Sciatic nerve (tissue), 2 donors: Measurements from ENCODE around the gene LMAN2L. TPM values are rescaled to one million over a fixed set of nuclear protein-coding genes. Genes with fewer than 3 reads are reported as not detected.

ENCODE experiments used
- ATAC-seq: fragments of 200-7000 bp; cut with Tn5 transposase; one replicate; pipeline ENCODE4 v1.9.1; 2020; ENCODE audit warnings: mild to moderate bottlenecking, moderate library complexity
- DNase-seq: peaks from one replicate; pipeline ENCODE4 v3.0.0-alpha.2; 2020; ENCODE audit warnings: low spot score
- intact Hi-C: fragments of 100-400 bp; cut with DNase I; formaldehyde crosslinking; loops from one replicate; pipeline ENCODE4 v1.14.2; 2022
- total RNA-seq: library from RNA; stranded (reverse); fragmentation: NEBNext Ultra II Directional; extraction: Animal tissue kit (Norgen Biotek cat#: 25700); gene quantifications from one replicate; pipeline ENCODE4 v1.2.1, GENCODE V29; 2021
- donor health status: DM: no; HTN: no; CAD: no.
- donor health status: DM: no; HTN: no; CAD: no.

LMAN2L gene
- total RNA-seq, 1 donor from 2014 or later = 19.3 TPM

- ATAC-seq (no peak), DNase-seq (no peak)
- intact Hi-C loops = no loop called here
Observed at GRCh38 chr2:96664366-96664925, 75.4 kb downstream of the LMAN2L start.

- no peak for ATAC-seq
- DNase-seq = no peak
- intact Hi-C loops = no loop called here
Observed at GRCh38 chr2:96663829-96664228, 76.0 kb downstream of the LMAN2L start.

GRCh38 chr2:96663177-96663576 lies 76.7 kb downstream of the LMAN2L start:
- intact Hi-C loops = no loop called here
- no peak for DNase-seq
- no peak for ATAC-seq

- intact Hi-C loops = no loop called here
- no peak for ATAC-seq
- DNase-seq = no peak
Observed at GRCh38 chr2:96662360-96662759, 77.5 kb downstream of the LMAN2L start.

- peak; percentile 23 for DNase-seq
- ATAC-seq = no peak
- intact Hi-C loops = no loop called here
Observed at GRCh38 chr2:96661324-96661723, 78.5 kb downstream of the LMAN2L start.

GRCh38 chr2:96656540-96656939 lies 83.3 kb downstream of the LMAN2L start:
- ATAC-seq (no peak), DNase-seq (peak; percentile 8)
- intact Hi-C loops = no loop called here

Other genes with a start within 250 kb of the LMAN2L start
- 0.58 TPM for gene NEURL3, start 234.7 kb downstream of the LMAN2L start, total RNA-seq
- 44.8 TPM for gene ARID5A, start 203.3 kb downstream of the LMAN2L start, total RNA-seq
- 59.9 TPM for gene KANSL3, start 101.8 kb downstream of the LMAN2L start, total RNA-seq
- 0.71 TPM for gene FER1L5, start 97.3 kb downstream of the LMAN2L start, total RNA-seq
- gene CNNM4, start 20.8 kb upstream of the LMAN2L start, total RNA-seq = 13.9 TPM
- gene CNNM3, start 76.2 kb upstream of the LMAN2L start, total RNA-seq = 26.4 TPM
- gene ANKRD23, start 104.0 kb upstream of the LMAN2L start, total RNA-seq = 8.3 TPM
- gene ANKRD39, start 118.0 kb upstream of the LMAN2L start, total RNA-seq = 15.9 TPM
- 136 TPM for gene SEMA4C, start 130.0 kb upstream of the LMAN2L start, total RNA-seq
- 23.1 TPM for gene FAM178B, start 246.5 kb upstream of the LMAN2L start, total RNA-seq